ENCODE measurements around the gene KCNJ18.
"Not testable (repeated sequence)": the region's sequence is repeated elsewhere in the genome, so short reads cannot be mapped to it uniquely, and the experiment has no call there.

Gene KCNJ18

DNA sequence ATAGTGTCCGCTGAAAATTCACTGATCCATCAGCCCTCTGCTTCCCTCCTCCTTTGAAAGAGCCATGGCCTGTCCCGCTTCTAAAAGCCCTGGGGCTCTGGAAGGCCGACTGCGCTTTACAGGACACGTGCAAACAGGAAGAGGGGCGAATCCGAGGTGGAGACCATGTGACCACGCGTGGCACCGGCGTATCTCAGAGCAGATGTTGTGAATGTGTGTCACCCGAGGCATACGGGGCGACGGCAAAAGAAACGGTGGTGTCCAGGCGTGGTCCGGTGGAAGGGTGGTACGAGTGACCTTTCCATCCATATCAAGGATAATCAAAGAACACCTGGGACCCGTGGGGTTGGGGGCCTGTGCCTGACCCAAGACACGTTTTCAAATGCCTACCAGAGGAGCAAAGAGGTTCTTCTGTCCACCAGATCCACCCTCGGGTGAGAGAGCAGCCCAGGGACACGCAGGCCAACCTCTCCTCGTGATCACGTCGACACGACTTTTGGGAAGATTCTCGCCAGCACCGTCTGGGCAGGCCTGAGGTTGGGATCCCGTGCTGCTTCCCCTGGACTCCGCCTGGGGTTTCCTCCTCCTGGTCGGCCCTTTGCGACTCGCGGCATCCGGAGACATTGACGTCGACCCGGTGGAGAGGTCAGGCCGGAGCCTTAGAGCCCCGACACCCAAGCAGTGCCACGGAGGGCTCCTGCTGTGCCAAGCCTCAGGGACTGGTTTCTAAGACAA lies 7.1 kb upstream of the KCNJ18 start:
- not testable (repeated sequence) for DNase-seq (ENCODE audit: low read depth in 2 of 2)

DNA sequence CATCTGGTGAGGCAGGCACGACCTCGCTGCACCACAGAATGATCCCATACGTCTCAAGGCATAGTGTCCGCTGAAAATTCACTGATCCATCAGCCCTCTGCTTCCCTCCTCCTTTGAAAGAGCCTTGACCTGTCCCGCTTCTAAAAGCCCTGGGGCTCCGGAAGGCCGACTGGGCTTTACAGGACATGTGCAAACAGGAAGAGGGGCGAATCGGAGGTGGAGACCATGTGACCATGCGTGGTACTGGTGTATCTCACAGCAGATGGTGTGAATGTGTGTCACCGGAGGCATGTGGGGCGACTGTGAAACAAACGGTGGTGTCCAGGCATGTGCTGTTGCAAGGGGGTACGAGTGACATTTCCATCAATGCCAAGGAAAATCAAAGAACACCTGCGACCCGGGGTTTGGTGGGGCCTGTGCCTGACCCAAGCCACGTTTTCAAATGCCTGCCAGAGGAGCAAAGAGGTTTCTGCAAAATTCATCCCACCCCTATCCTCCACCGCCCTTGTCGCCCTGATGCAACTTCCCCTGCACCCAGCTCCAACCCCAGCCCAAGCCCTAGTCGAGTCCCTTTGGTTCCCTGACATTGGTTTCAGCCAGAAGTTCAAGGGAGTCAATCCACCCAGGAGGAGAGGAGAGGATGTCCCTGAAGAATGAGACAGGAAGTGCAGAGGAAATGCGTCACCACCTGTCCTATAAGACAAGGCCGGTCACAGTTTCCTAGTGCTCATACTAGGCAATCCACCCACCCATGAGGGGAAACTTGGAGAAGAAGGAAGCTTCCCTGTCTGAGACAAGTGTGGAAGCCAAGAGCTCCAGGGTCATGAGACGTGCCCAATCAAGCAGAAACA lies 5.9 kb upstream of the KCNJ18 start:
- DNase-seq (ENCODE audit: low read depth in 2 of 2), result no peak

- no peak for DNase-seq (ENCODE audit: low read depth in 2 of 2)
Measured at GRCh38 chr17:21687136-21687953, 5.0 kb upstream of the KCNJ18 start.

DNA sequence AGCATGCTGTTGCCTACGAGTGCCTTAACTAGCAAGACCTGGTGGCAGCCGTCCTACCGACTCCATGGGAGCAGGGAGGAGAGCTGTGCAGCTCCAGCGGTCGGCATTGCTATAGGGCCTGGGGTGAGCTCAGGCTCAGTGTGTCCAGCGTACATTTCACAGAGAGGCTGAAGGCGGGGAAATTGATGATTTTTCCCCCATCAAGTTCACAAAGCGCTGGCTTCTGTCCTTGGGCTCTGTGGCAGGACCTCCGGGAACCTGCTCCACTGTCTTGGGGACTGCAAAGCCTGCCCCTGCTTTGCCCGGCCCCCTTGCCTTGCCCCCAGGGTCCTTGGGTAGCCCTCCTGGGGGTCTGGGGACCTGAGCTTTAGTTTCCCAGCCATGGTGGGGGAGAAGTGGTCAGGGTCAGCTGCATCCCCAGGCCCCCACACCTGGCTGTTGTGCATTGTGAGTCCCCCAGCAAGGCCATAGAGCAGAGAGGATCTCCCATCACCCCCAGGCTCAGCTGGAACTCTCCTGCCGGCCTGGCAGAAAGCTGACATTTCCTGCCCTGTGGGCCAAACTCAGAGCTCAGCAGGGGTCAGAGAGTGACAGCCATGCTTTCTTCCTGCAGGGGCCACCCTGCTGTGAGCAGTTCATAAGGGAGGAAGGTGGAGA lies 3.9 kb upstream of the KCNJ18 start:
- no peak for DNase-seq (ENCODE audit: low read depth in 2 of 2)

- DNase-seq (ENCODE audit: low read depth in 2 of 2), result no peak
Measured at GRCh38 chr17:21689604-21690003, 2.7 kb upstream of the KCNJ18 start.

GRCh38 chr17:21690811-21691210 lies 1.5 kb upstream of the KCNJ18 start:
- DNase-seq (ENCODE audit: low read depth in 2 of 2), result not testable (repeated sequence)

DNA sequence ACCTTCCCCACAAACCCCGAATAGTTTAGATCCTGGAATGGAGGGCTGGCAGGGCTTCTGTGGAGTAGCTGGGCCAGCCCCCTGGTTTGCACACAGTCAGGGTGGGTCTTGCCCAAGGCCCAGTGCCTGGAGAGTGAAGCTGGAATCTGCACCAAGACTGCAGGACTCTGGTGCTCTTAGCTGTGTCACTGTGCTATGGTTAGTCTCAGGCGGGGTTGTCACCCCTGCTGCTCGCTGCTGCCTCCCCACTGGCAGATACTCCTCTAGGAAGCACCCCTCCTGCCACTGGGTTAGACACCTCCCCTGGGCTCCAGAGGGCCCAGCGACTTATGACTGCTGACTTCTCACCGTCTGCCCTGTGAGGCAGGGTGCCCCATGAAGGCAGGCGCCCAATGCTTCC lies 842 bp upstream of the KCNJ18 start:
- DNase-seq (ENCODE audit: low read depth in 2 of 2), result not testable (repeated sequence)

GRCh38 chr17:21692704-21693065 lies 362 bp downstream of the KCNJ18 start:
- DNase-seq (ENCODE audit: low read depth in 2 of 2), result not testable (repeated sequence)

DNA sequence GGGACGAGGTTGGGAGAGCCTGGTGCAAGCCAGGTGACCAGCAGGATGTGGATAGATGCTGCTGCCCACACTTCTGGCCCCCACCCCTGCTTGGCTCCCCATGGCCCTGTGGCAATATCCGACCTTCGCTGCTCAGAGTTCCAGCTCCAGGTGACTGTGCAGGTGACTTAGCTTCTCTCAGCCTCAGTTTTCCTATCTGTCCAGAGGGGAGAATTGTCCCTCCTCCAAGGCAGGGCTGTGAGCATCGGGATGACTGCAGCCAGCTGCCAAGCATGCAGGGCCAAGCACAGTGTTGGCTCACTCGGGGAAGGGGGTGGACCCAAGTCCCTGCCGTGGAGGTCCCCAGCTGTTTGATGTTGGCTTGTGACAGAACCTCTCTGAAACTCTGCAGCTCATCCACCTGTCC lies 1.1 kb downstream of the KCNJ18 start:
- not testable (repeated sequence) for DNase-seq (ENCODE audit: low read depth in 2 of 2)

DNA sequence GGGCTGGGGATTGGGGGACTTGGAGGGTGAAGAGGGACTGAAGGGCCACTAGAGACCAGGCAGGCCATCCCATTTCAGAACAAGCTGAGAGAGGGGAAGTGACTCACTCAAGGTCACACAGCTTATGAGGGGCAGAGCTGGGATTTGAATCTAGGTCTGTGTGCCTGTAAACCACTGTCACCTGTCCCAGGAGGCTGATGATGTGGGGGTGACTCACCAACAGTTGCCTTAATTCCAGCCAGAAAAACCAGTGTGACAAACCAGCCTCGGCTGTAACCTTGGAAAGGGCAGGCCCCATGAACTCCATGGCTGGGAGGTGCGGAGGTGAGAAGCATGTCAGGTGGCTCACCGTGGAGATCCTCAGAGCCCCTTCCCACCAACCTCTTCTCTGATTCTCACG lies 1.6 kb downstream of the KCNJ18 start:
- not testable (repeated sequence) for DNase-seq (ENCODE audit: low read depth in 2 of 2)

DNA sequence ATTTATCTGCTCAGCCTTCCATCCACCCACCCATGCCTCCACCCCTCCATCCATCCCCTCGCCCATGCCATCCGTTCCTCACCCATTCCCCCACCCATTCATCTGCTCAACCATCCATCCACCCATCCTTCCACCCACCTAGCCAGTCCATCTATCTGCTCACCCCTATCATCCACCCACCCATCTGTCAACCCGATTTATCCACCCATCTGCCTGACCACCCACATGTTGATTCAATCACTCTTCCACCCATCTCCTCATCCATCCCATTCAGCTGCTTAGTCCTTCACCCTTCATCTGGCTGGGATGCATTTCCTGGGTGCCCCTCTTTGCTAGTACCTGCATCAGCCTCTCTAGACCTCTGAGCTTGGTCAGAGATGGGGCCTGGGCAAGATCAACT lies 3.9 kb downstream of the KCNJ18 start:
- not testable (repeated sequence) for DNase-seq (ENCODE audit: low read depth in 2 of 2)

DNA sequence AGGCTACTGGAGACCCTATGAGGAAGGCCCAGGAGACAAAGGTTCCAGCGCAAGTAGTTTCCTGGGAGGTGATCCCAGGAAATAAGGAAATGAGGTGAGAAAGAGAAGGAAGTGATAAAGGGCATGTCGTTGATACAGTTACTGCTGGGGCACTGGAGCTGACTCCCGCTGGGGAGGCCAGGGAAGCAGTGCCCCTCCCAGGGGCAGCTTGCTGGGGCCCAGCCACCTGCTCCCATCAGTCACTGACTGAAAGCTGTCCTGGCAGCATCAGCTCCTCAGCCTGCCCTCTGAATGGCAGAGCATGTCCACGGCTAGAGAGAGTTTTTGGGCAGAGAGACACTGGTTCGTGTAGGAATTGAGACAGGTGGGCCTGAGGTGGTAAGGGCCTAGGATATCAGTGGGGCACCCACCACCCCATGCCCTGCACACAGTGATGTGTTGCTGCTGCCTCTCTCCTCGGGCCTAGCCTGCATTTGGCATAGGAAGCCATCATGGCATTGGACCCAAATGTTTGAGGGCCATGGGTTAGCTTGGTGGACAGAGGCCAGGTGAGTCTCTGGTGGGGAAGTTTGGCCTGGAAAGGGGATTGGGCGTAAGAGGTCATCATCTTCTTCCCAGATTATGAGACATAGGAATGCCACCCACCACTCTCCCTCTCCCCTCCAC lies 4.7 kb downstream of the KCNJ18 start:
- DNase-seq (ENCODE audit: low read depth in 2 of 2), result not testable (repeated sequence)

GRCh38 chr17:21697508-21697860 lies 5.2 kb downstream of the KCNJ18 start:
- DNase-seq (ENCODE audit: low read depth in 2 of 2), result not testable (repeated sequence)

DNA sequence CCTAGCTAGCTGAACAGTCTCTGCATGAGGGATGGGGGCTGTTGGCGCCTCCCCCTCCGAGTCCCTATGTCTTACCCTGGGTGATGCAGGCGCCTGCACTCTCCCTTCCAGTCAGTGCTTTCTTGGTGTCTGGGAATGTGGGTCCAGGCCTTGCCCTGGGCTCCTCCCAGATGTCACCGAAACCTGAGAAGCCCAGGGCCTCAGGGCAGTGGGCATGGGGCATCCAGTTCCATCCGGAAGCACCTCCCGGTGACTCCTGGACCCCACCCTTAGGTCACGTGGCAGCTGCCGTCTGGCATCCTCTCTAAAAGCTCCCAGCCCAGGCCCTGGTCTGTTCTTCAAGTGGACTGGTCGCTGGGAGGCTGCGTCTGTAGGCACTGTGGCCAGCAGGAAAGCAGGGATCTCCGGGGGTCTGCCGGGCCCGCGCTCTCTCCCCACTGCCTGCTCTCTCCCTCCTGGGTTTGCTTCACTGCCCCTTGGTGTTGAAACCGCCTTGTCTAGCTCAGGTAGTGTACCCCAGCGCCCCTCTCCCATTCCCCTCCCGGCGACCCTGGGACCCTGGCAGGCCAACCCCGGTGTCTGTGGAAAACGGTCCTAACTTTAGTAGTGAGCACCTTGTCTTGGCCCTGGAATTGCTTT lies 6.2 kb downstream of the KCNJ18 start:
- not testable (repeated sequence) for DNase-seq (ENCODE audit: low read depth in 2 of 2)

- not testable (repeated sequence) for DNase-seq (ENCODE audit: low read depth in 2 of 2)
Measured at GRCh38 chr17:21699124-21699523, 6.8 kb downstream of the KCNJ18 start.

DNA sequence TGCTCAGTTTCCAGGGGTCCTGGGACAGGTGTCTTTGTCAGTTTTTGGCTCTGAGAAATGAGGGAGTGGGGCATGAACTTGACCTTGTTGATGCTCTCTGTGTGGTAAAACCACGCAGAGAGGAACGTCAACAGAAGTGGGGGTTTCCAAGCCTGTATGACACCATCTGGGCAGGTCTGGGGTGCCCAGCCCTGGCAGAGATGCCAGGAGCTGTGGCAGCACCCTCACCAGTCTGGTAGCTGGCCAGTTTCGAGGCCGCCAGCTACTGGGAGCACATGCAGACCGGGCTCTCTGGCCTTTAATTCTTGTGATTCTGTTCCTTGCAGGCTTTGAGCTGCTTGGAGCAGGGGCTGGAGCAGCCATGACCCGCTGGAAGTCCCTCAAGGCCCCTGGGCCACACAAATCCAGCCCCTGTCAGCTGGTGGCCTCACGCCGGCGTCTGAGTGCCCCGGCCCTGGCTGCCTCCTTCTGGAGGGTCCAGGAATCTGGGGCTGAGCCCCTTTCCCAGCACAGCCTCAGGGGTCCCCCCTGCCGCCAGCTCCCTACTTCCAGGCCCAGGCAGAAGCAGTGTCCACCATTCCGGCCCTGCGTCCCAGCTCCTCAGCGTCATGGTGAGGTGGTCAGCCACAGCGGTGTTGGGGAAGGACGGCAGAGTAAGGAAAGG lies 7.4 kb downstream of the KCNJ18 start:
- not testable (repeated sequence) for DNase-seq (ENCODE audit: low read depth in 2 of 2)

DNA sequence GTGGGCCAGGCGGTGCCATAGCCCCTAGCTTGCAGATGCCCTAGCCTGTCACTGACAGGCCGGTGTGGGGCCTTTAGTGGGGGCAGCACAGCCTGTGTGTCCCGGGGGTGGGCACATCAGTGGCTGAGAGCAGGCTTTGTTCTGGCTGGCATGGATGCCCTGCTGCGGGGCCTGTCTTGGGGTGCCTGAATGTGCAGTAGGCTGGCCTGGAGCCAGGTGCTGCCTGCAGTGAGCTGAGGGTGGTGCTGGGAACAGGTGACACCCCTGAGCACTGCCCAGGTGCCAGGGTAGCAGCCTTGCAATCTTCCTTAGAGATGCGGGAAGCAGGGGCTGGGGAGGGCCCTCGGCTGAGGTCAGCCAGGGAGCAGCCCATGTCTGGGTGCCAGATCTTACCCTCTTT lies 8.8 kb downstream of the KCNJ18 start:
- DNase-seq (ENCODE audit: low read depth in 2 of 2), result not testable (repeated sequence)

- not testable (repeated sequence) for DNase-seq (ENCODE audit: low read depth in 2 of 2)
Measured at GRCh38 chr17:21702029-21702428, 9.7 kb downstream of the KCNJ18 start.

- DNase-seq (ENCODE audit: low read depth in 2 of 2), result not testable (repeated sequence)
Measured at GRCh38 chr17:21702521-21702920, 10.2 kb downstream of the KCNJ18 start.
